Spinal cord (tissue), 10 donors: ENCODE measurements around the gene QRFP. TPM values are rescaled to one million over a fixed set of nuclear protein-coding genes. Genes with fewer than 3 reads are reported as not detected.

ENCODE experiments used
- DNase-seq, 6 donors: peaks; one replicate each; pipeline versions ENCODE4 v3.0.0 to v3.0.0-alpha.2; 2013 to 2015; ENCODE audit warnings: low spot score in 6 of 6, low read depth in 4 of 6
- H3K27ac ChIP-seq: one replicate; pipeline ENCODE4 v1.5.1; 2013; ENCODE audit warnings: low read depth, low read length, control low read depth
- H3K27me3 ChIP-seq: one replicate; pipeline ENCODE4 v1.6.1; 2013; ENCODE audit warnings: low read length; ENCODE audit not compliant: control insufficient read depth, insufficient read depth
- H3K36me3 ChIP-seq: one replicate; pipeline ENCODE4 v1.6.1; 2013; ENCODE audit warnings: low read length; ENCODE audit not compliant: control insufficient read depth, insufficient read depth
- H3K4me1 ChIP-seq: one replicate; pipeline ENCODE4 v1.6.1; 2013; ENCODE audit warnings: low read length; ENCODE audit not compliant: control insufficient read depth, insufficient read depth
- H3K4me3 ChIP-seq: one replicate; pipeline ENCODE4 v1.5.1; 2013; ENCODE audit warnings: low read depth, low read length, control low read depth
- H3K9me3 ChIP-seq: one replicate; pipeline ENCODE4 v1.6.1; 2013; ENCODE audit warnings: low read length; ENCODE audit not compliant: control insufficient read depth, insufficient read depth
- WGBS: methylation state at CpG from one replicate; pipeline ENCODE4 v1.1.5; 2013; ENCODE audit warnings: missing lambda C conversion rate; ENCODE audit not compliant: insufficient coverage; 5-methylcytosine and 5-hydroxymethylcytosine counted together
- polyA plus RNA-seq, 2 donors: library from polyadenylated mRNA; unstranded; fragments of 120-200 nt; gene quantifications; one replicate each; pipeline ENCODE4 v1.2.1, GENCODE V29; 2013; ENCODE audit not compliant: insufficient read length in 2 of 2
- total RNA-seq, 2 donors: library from RNA; depleted of rRNA in 1 of 2; stranded (reverse); fragments of 120-200 nt in 1 of 2; fragments of >200 nt in 1 of 2; gene quantifications; one replicate each; pipeline versions ENCODE4 v1.2.3 to v1.2.4, GENCODE V29; 2013 to 2014
- donor health status: healthy.

QRFP gene
- total and polyA plus RNA-seq, 4 donors = 0.51 to 0.54 TPM; not detected in 2

- no peak for DNase-seq
- no peaks in the 10 kb centered on the region for H3K27me3 ChIP-seq
- H3K4me3 ChIP-seq = no peak overlapping the region
- H3K4me1 ChIP-seq = peaks cover 48% of the 10 kb centered on the region
- no peaks in the 10 kb centered on the region for H3K9me3 ChIP-seq
- no peaks in the 10 kb centered on the region for H3K36me3 ChIP-seq
- H3K27ac ChIP-seq = peak overlapping the region; percentile 95
- 92% methylated on average over 4 of the region's 4 CpGs for WGBS
These were observed 52.6 kb downstream of the QRFP start for GRCh38 chr9:130844044-130844451.

DNA sequence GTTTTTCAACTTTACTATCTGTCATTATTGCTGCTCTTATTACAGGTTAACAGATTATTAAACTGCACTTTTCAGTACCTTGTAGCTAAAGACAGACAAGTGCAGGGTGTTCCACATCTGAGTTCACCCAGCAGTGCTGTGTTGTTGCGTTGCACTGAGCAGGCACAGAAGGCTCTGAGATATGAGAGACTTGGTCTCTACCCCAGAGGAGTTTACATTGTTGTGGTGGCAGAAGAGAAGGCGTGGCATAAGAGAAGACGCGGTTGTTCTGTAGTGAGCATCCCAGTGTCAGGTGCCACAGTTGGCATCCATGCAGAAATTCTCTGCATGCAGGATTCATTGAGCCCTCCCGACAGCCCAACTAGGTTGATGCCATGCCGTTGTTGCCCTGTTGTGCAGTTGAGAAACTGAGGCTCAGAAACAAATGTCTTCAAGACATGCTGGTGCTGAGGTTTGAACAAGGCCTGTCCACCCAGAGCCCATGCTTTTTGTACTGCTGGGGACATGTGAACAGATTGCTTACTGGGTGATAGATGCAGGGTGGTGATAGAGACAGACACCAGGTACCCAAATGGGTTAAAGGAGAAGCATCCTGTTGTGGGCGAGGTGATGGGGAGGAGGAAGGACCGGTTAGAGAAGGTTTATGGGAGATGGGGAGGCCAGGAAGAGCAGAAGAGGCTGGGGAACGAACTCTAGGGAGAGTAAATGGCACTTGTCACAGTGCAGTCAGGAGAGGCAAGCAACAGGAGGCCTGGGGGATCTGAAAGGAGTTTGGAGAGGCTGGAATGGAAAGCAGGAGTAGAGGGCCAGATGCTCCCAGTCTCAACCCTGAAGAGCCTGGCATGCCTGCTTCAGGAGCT, 53.3 kb downstream of the QRFP start:
- H3K27me3 ChIP-seq = no peaks in the 10 kb centered on the region
- peaks cover 52% of the 10 kb centered on the region for H3K4me1 ChIP-seq
- 72% methylated on average over 9 of the region's 9 CpGs for WGBS
- no peak for DNase-seq
- H3K27ac ChIP-seq = peak overlapping the region; percentile 95
- H3K36me3 ChIP-seq = no peaks in the 10 kb centered on the region
- no peak overlapping the region for H3K4me3 ChIP-seq
- H3K9me3 ChIP-seq = no peaks in the 10 kb centered on the region

Other genes with a start within 250 kb of the QRFP start
- gene PRDM12, start 232.2 kb downstream of the QRFP start, total RNA-seq = 1 to 10 TPM in 1 of 2 donors, under 1 TPM in 1; 0.11 to 2.4 TPM
- under 1 TPM; 0.60 to 0.78 TPM for gene PRDM12, start 232.2 kb downstream of the QRFP start, polyA plus RNA-seq
- 10 to 100 TPM; 26.7 to 33.3 TPM for gene EXOSC2, start 203.0 kb downstream of the QRFP start, total RNA-seq
- 10 to 100 TPM; 31.5 to 46.1 TPM for gene EXOSC2, start 203.0 kb downstream of the QRFP start, polyA plus RNA-seq
- gene ABL1, start 61.6 kb downstream of the QRFP start, total RNA-seq = 10 to 100 TPM; 36.6 to 59.4 TPM
- 10 to 100 TPM; 67.7 to 72.7 TPM for gene ABL1, start 61.6 kb downstream of the QRFP start, polyA plus RNA-seq
- gene FIBCD1, start 42.4 kb upstream of the QRFP start, total RNA-seq = 1 to 10 TPM; 1.2 to 1.4 TPM
- gene FIBCD1, start 42.4 kb upstream of the QRFP start, polyA plus RNA-seq = 1 to 10 TPM; 8.1 to 8.2 TPM
- 10 to 100 TPM; 14.4 to 24.1 TPM for gene LAMC3, start 112.4 kb upstream of the QRFP start, total RNA-seq
- gene LAMC3, start 112.4 kb upstream of the QRFP start, polyA plus RNA-seq = 10 to 100 TPM; 17.3 to 18.2 TPM
- 10 to 100 TPM; 47.7 to 52.5 TPM for gene AIF1L, start 199.7 kb upstream of the QRFP start, total RNA-seq
- gene AIF1L, start 199.7 kb upstream of the QRFP start, polyA plus RNA-seq = 10 to 100 TPM; 70.0 to 73.6 TPM
- 10 to 100 TPM; 16.6 to 27.0 TPM for gene NUP214, start 228.8 kb upstream of the QRFP start, total RNA-seq
- 10 to 100 TPM; 40.9 to 44.3 TPM for gene NUP214, start 228.8 kb upstream of the QRFP start, polyA plus RNA-seq